CD8-positive, alpha-beta memory T cell (primary cell): ENCODE measurements around the gene TBC1D4. TPM values are rescaled to one million over a fixed set of nuclear protein-coding genes. Genes with fewer than 3 reads are reported as not detected.
"Not testable (repeated sequence)": the region's sequence is repeated elsewhere in the genome, so short reads cannot be mapped to it uniquely, and the experiment has no call there.

Source experiments
- CTCF ChIA-PET: fragments of 350-600 bp; sonication (Branson Sonifier 250); formaldehyde crosslinking; loops from one replicate; lab custom pipeline; 2021; ENCODE audit warnings: antibody characterized with exemption; lab: Charles Lee
- POLR2A ChIA-PET: fragments of 350-600 bp; sonication (Branson Sonifier 250); formaldehyde crosslinking; loops from one replicate; lab custom pipeline; 2021; ENCODE audit warnings: antibody characterized with exemption; lab: Charles Lee
- DNase-seq, 5 donors: peaks; one replicate each; pipeline versions ENCODE4 v3.0.0 to v3.0.0-alpha.2; 2020 to 2022; ENCODE audit warnings: mixed read lengths in 1 of 5
- H3K27ac ChIP-seq: one replicate; pipeline ENCODE4 v1.7.0; 2013; ENCODE audit warnings: low read depth, mild to moderate bottlenecking, low read length, moderate library complexity
- H3K27me3 ChIP-seq: 2 replicates; pipeline ENCODE4 v1.7.0; 2013; ENCODE audit warnings: low read length, mild to moderate bottlenecking; ENCODE audit not compliant: insufficient read depth, poor library complexity, severe bottlenecking
- H3K36me3 ChIP-seq: 2 replicates; pipeline ENCODE4 v1.7.0; 2013; ENCODE audit warnings: mild to moderate bottlenecking, low read length, moderate library complexity; ENCODE audit not compliant: insufficient read depth
- H3K4me1 ChIP-seq: 2 replicates; pipeline ENCODE4 v1.7.0; 2013; ENCODE audit warnings: mild to moderate bottlenecking, low read length, moderate library complexity; ENCODE audit not compliant: insufficient read depth
- H3K4me3 ChIP-seq: 2 replicates; pipeline ENCODE4 v1.7.0; 2013; ENCODE audit warnings: mild to moderate bottlenecking, low read length
- H3K9me3 ChIP-seq: 2 replicates; pipeline ENCODE4 v1.7.0; 2013; ENCODE audit warnings: mild to moderate bottlenecking, low read length
- H3K27ac Mint-ChIP-seq, 8 donors: one replicate each; pipeline ENCODE4 v1.8.0; 2020 to 2021; ENCODE audit warnings: mixed read lengths in 8 of 8, mild to moderate bottlenecking in 6 of 8, inconsistent platforms in 3 of 8, moderate library complexity in 3 of 8
- H3K27me3 Mint-ChIP-seq, 2 donors: one replicate each; pipeline ENCODE4 v1.8.0; 2020 to 2021; ENCODE audit warnings: mixed read lengths in 2 of 2, mild to moderate bottlenecking in 1 of 2, moderate library complexity in 1 of 2
- H3K36me3 Mint-ChIP-seq, 3 donors: one replicate each; pipeline ENCODE4 v1.8.0; 2020 to 2021; ENCODE audit warnings: mixed read lengths in 3 of 3, inconsistent platforms in 1 of 3, mild to moderate bottlenecking in 1 of 3
- H3K4me1 Mint-ChIP-seq, 3 donors: one replicate each; pipeline ENCODE4 v1.8.0; 2020 to 2021; ENCODE audit warnings: mixed read lengths in 3 of 3, inconsistent platforms in 1 of 3, mild to moderate bottlenecking in 1 of 3
- H3K4me3 Mint-ChIP-seq, 7 donors: one replicate each; pipeline ENCODE4 v1.8.0; 2020 to 2021; ENCODE audit warnings: mixed read lengths in 7 of 7, mild to moderate bottlenecking in 6 of 7, moderate library complexity in 4 of 7, inconsistent platforms in 2 of 7
- H3K9me3 Mint-ChIP-seq, 5 donors: one replicate each; pipeline ENCODE4 v1.8.0; 2020 to 2022; ENCODE audit warnings: mixed read lengths in 5 of 5, mild to moderate bottlenecking in 3 of 5, moderate library complexity in 2 of 5, inconsistent platforms in 1 of 5
- polyA plus RNA-seq: library from polyadenylated mRNA; unstranded; fragments of 300-500 nt; fragmentation: Illumina TruSeq; gene quantifications from one replicate; pipeline ENCODE4 v1.2.3, GENCODE V29; 2021
- total RNA-seq, 2 experiments: library from RNA; stranded (reverse); gene quantifications; one replicate each; pipeline ENCODE4 v1.2.3, GENCODE V29; 2021

Gene TBC1D4
- total and polyA plus RNA-seq, 3 experiments from 2014 or later = 10.7 to 50.8 (median 45.7) TPM

DNA sequence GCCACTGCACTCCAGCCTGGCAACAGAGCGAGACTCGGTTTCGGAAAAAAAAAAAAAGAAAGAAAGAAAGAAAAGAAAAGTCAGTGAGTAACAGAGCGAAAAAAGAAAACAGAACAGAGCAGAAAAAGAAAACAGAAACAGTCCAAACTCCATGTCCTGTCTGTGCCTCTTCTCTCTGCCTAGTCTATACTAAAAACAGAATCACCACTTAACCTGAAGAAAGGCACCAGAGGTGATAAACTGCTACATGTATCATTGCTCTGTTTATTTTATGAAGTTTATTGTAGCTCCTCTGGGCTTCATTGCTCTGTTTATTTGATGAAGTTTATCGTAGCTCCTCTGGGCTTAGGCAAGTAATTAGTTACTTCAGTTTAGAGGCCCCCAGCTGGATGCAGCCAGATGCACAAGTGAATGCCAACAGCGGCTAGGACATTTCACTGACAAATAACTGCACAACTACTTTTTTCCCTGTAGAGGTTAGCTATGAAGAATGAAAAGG, 39.2 kb downstream of the TBC1D4 start:
- H3K36me3 Mint-ChIP-seq = no peaks in the 10 kb centered on the region
- DNase-seq = no peak
- H3K4me3 Mint-ChIP-seq = no peak overlapping the region
- no peaks in the 10 kb centered on the region for H3K27me3 ChIP-seq
- no peak overlapping the region for H3K27ac Mint-ChIP-seq
- peaks cover 2 to 20% of the 10 kb centered on the region in 2 donors for H3K27me3 Mint-ChIP-seq
- H3K4me1 Mint-ChIP-seq = no peaks in the 10 kb centered on the region
- H3K9me3 ChIP-seq = no peaks in the 10 kb centered on the region
- no peaks in the 10 kb centered on the region for H3K36me3 ChIP-seq
- H3K9me3 Mint-ChIP-seq = no peaks in the 10 kb centered on the region
- no peak overlapping the region for H3K27ac ChIP-seq
- H3K4me1 ChIP-seq = no peaks in the 10 kb centered on the region
- no peak overlapping the region for H3K4me3 ChIP-seq
- ChIA-PET CTCF (no interaction called here), POLR2A (no interaction called here)

DNA sequence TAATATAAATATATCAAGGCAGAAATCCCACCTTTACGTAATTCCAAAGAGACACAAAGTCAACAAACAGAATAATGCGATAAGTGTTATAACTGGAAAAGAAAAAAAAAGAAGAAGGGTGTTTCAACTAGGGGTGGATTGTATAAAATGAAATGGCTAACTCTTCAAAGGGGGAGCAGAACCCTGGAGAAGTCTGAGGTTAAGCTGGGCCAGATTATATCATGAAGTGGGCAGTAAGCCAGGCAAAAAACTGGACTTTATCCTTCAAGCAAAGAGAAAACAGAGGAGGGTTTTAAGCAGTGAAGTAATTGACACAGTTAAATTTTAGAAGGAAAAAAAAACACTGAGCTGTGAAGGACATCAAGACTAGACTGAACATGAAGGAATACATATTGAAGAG, 41.9 kb downstream of the TBC1D4 start:
- ChIA-PET POLR2A (no interaction called here), CTCF (no interaction called here)
- DNase-seq = no peak
- H3K36me3 ChIP-seq = no peaks in the 10 kb centered on the region
- Mint-ChIP-seq H3K4me3 (no peak overlapping the region), H3K27ac (no peak overlapping the region), H3K36me3 (no peaks in the 10 kb centered on the region), H3K27me3 (peaks cover 2 to 22% of the 10 kb centered on the region in 2 donors), H3K4me1 (no peaks in the 10 kb centered on the region), H3K9me3 (no peaks in the 10 kb centered on the region)
- H3K27me3 ChIP-seq = no peaks in the 10 kb centered on the region
- no peak overlapping the region for H3K4me3 ChIP-seq
- no peaks in the 10 kb centered on the region for H3K9me3 ChIP-seq
- H3K27ac ChIP-seq = no peak overlapping the region
- no peaks in the 10 kb centered on the region for H3K4me1 ChIP-seq

DNA sequence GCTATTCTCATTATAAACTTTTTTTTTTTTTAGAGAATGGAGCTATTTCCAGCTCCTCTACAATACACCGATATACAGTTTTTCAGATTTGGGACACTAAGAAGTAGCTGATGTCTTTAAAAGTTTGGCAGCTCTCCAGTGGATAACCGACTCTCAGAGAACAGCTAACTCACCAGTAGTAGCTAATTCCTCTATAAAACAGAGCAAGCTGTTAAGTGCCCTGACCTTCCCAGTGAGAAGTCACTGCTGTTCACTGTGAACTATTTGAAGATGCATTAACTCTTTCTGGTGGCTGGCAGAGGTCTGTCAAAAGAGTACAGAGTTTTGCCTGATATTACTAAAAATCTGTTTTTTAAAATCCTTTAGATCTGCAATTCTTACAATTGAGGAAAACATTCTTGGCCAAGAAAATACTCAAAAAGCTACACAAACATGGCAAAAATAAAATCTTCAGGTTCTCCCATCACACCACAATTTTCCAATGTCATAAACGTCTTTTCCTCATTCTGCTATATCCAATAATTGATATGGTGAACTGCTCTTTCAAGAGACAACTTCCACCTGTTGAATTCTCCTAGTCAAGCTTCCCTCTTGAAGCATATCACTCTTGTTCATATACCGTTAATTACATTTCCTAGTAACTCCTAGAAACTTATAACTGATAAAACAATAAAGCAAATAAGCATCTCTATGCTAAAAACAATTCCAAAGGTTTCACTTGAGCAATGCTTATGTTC, 44.2 kb downstream of the TBC1D4 start:
- no peak overlapping the region for H3K4me3 Mint-ChIP-seq
- Histone ChIP-seq H3K4me1 (no peaks in the 10 kb centered on the region), H3K27ac (no peak overlapping the region), H3K36me3 (no peaks in the 10 kb centered on the region), H3K27me3 (no peaks in the 10 kb centered on the region), H3K9me3 (no peaks in the 10 kb centered on the region), H3K4me3 (no peak overlapping the region)
- ChIA-PET POLR2A (no interaction called here), CTCF (no interaction called here)
- peaks cover 3 to 21% of the 10 kb centered on the region in 2 donors for H3K27me3 Mint-ChIP-seq
- no peak for DNase-seq
- no peaks in the 10 kb centered on the region for H3K36me3 Mint-ChIP-seq
- no peaks in the 10 kb centered on the region for H3K9me3 Mint-ChIP-seq
- no peaks in the 10 kb centered on the region for H3K4me1 Mint-ChIP-seq
- no peak overlapping the region for H3K27ac Mint-ChIP-seq

DNA sequence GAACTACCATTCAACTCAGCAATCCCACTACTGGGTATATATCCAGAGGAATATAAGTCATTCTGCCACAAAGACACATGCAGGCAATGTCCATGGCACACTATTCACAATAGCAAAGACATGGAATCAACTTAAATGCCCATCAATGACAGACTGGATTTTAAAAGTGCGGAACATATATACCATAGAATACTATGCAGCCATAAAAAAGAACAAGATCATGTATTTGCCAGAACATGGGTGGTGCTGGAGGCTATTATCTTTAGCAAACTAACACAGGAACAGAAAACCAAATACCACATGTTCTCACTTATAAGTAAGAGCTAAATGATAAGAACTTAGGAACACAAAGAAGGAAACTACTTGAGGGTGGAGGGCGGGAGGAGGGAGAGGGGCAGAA, 47.8 kb downstream of the TBC1D4 start:
- H3K4me1 Mint-ChIP-seq, H3K27ac ChIP-seq, H3K9me3 ChIP-seq, H3K4me1 ChIP-seq, POLR2A ChIA-PET, H3K36me3 Mint-ChIP-seq, H3K4me3 ChIP-seq, H3K27ac Mint-ChIP-seq, H3K27me3 ChIP-seq, H3K9me3 Mint-ChIP-seq, CTCF ChIA-PET, H3K36me3 ChIP-seq, DNase-seq, H3K4me3 Mint-ChIP-seq: not testable (repeated sequence)
- peaks cover 4 to 29% of the 10 kb centered on the region in 2 donors for H3K27me3 Mint-ChIP-seq

DNA sequence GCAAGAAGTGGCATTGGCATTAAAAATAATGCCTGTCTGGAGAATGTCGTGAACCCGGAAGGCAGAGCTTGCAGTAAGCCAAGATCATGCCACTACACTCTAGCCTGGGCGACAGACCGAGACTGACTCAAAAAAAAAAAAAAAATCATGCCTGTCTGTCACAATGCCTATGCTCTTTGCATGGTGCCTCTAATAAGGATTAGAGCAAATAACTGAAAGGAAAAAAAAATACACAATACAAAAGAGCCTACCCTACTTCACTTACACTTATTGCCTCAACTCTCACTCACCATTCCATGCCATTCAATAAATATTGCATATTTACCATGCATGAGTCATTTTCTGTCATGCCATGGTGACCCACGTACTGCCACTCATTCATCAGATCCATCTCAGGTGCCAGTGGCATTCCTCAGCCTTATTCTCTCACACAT, 49.1 kb downstream of the TBC1D4 start:
- Mint-ChIP-seq H3K9me3 (no peaks in the 10 kb centered on the region), H3K4me1 (no peaks in the 10 kb centered on the region), H3K27me3 (peaks cover 7 to 39% of the 10 kb centered on the region in 2 donors), H3K27ac (no peak overlapping the region), H3K4me3 (no peak overlapping the region), H3K36me3 (no peaks in the 10 kb centered on the region)
- H3K27ac ChIP-seq = no peak overlapping the region
- no peak overlapping the region for H3K4me3 ChIP-seq
- ChIA-PET POLR2A (no interaction called here), CTCF (no interaction called here)
- H3K36me3 ChIP-seq = no peaks in the 10 kb centered on the region
- H3K4me1 ChIP-seq = no peaks in the 10 kb centered on the region
- no peaks in the 10 kb centered on the region for H3K9me3 ChIP-seq
- DNase-seq = no peak
- no peaks in the 10 kb centered on the region for H3K27me3 ChIP-seq

DNA sequence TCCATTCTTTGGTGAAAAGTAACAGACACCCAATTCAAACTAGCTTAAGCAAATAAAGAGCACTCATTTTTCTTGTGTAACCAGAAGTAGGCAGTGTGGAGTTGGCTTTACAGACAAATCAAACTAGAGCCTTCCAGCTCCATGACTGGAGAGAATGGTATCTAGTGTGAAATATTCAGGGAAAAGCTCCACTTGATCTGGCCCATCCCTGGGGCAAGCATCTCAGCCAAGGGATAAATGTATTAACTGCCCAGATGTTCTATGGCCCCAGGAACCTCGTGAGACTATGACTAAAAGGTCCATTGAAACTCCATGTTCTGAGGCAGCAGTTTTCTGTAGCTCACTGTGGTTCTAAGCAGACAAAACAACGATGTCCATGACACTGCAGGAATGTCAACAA, 49.9 kb downstream of the TBC1D4 start:
- no peaks in the 10 kb centered on the region for H3K4me1 Mint-ChIP-seq
- Histone ChIP-seq H3K4me1 (no peaks in the 10 kb centered on the region), H3K4me3 (no peak overlapping the region), H3K9me3 (no peaks in the 10 kb centered on the region), H3K36me3 (no peaks in the 10 kb centered on the region), H3K27ac (no peak overlapping the region), H3K27me3 (no peaks in the 10 kb centered on the region)
- no peaks in the 10 kb centered on the region for H3K9me3 Mint-ChIP-seq
- peaks cover 10 to 44% of the 10 kb centered on the region in 2 donors for H3K27me3 Mint-ChIP-seq
- no peak for DNase-seq
- no peak overlapping the region for H3K4me3 Mint-ChIP-seq
- H3K36me3 Mint-ChIP-seq = no peaks in the 10 kb centered on the region
- CTCF ChIA-PET = no interaction called here
- H3K27ac Mint-ChIP-seq = no peak overlapping the region
- POLR2A ChIA-PET = no interaction called here

DNA sequence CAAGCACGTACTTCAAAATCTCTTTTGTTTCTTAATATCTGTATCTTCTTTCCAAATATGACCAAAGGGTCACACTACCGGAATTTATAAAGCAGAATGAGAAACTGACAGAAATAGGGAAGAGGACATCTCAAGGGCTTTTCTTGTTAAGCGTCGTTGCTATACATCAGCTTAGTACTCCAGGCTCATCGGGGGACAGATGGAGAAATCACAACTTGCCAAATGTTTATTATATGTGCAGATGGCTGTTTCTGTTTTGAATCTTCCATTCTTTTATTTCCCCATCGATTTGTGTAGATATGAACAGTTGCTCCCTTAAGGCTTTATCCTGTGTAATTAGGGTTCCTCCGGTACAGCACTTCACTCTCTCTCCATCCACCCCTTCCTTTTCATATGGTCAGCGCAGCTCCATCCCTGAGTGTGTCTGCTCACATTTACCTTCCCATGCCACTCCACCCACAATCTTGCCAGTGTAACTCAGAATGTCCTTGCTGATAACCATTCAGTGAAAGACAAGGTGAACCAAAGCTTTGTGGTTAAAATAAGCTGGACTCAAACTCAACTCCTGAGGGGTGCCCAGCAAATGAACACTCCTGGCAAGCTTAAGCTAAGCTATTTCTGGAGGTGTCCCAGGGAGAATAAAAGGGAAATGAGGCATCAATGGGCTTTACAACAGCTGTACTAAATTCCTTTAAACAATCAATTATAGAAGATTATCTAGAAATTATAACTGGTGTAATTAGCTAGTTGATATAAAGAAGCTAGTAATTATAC, 51.3 kb downstream of the TBC1D4 start:
- ChIA-PET CTCF (no interaction called here), POLR2A (no interaction called here)
- no peaks in the 10 kb centered on the region for H3K9me3 Mint-ChIP-seq
- no peaks in the 10 kb centered on the region for H3K4me1 ChIP-seq
- H3K4me1 Mint-ChIP-seq = no peaks in the 10 kb centered on the region
- peaks cover 14 to 47% of the 10 kb centered on the region in 2 donors for H3K27me3 Mint-ChIP-seq
- H3K36me3 ChIP-seq = no peaks in the 10 kb centered on the region
- H3K27ac ChIP-seq = no peak overlapping the region
- H3K4me3 Mint-ChIP-seq = no peak overlapping the region
- H3K9me3 ChIP-seq = no peaks in the 10 kb centered on the region
- no peaks in the 10 kb centered on the region for H3K36me3 Mint-ChIP-seq
- H3K27me3 ChIP-seq = no peaks in the 10 kb centered on the region
- no peak overlapping the region for H3K27ac Mint-ChIP-seq
- no peak for DNase-seq
- H3K4me3 ChIP-seq = no peak overlapping the region

DNA sequence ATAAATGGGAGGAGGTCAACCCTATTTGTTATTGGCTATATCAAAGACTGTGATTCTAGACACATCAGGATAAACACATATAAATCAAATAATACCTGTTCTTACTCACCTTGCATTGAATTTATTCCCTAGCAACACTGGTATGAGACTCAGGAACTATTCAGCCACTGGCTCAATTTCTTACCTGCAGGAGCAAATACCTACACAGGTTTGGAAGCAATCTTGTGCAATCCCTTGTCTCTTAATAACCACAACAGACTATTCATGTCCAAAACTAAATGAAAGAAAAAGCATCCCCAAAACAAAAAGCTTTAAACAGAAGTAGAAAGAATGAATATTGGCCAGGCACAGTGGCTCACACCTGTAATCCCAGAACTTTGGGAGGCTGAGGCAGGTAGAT, 55.5 kb downstream of the TBC1D4 start:
- DNase-seq = no peak
- no peaks in the 10 kb centered on the region for H3K27me3 ChIP-seq
- H3K4me1 ChIP-seq = no peaks in the 10 kb centered on the region
- H3K4me3 ChIP-seq = no peak overlapping the region
- H3K27me3 Mint-ChIP-seq = peaks cover 16 to 48% of the 10 kb centered on the region in 2 donors
- POLR2A ChIA-PET = no interaction called here
- no peaks in the 10 kb centered on the region for H3K36me3 Mint-ChIP-seq
- H3K36me3 ChIP-seq = no peaks in the 10 kb centered on the region
- no peaks in the 10 kb centered on the region for H3K9me3 ChIP-seq
- H3K27ac ChIP-seq = no peak overlapping the region
- H3K9me3 Mint-ChIP-seq = no peaks in the 10 kb centered on the region
- CTCF ChIA-PET = no interaction called here
- no peak overlapping the region for H3K27ac Mint-ChIP-seq
- H3K4me1 Mint-ChIP-seq = no peaks in the 10 kb centered on the region
- H3K4me3 Mint-ChIP-seq = no peak overlapping the region
